Thyroid gland (tissue), 4 donors: ENCODE data around the gene SMIM14.

Experiments
- CTCF ChIP-seq, 6 experiments: fragments of 200-600 bp in 3 of 6; fragments of 450-650 bp in 3 of 6; sonication (generic) in 3 of 6; IDR thresholded peaks; one replicate each; pipeline ENCODE4 v1.5.1; 2016 to 2019; ENCODE audit warnings: antibody characterized with exemption in 6 of 6, mild to moderate bottlenecking in 2 of 6, inconsistent platforms in 1 of 6, moderate library complexity in 1 of 6
- POLR2A ChIP-seq, 2 donors: fragments of 450-650 bp; IDR thresholded peaks; one replicate each; pipeline ENCODE4 v1.6.1; 2017; ENCODE audit warnings: antibody characterized with exemption in 2 of 2, mild to moderate bottlenecking in 2 of 2, moderate library complexity in 1 of 2

GRCh38 chr4:39617534-39617933 lies 21.1 kb downstream of the SMIM14 start:
- TF ChIP-seq POLR2A (IDR thresholded peaks at IDR 0.05) (no peak), CTCF (IDR thresholded peaks at IDR 0.05) (no peak)
